ENCODE measurements around the gene GLYR1. TPM values are rescaled to one million over a fixed set of nuclear protein-coding genes. Genes with fewer than 3 reads are reported as not detected.

Gene GLYR1
- total RNA-seq, 4 donors from 2014 or later: 44.4 to 56.0 (median 52.0) TPM

GRCh38 chr16:4772351-4772750, 74.7 kb downstream of the GLYR1 start:
- TF ChIP-seq CTCF (IDR thresholded peaks at IDR 0.05): no peak
- ATAC-seq (ENCODE audit: low FRiP score) (no peak), DNase-seq (ENCODE audit: low spot score) (no peak)

DNA sequence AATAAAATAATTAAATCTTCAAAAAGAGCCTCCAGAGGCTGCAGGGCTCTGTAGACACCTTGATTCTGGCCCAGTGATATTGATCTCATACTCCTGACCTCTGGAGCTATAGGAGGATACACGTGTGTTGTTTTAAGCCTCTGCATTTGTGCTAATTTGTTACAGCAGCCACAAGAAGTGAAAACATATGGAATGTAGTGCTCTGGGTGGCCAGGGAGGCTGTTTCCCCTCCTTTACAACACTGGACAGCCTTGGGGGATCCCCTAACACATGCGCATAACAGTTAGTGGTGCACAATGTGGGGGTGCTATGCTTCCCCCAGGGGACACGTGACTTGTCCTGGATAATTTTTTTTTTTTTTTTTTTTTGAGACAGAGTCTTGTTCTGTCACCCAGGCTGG, 75.4 kb downstream of the GLYR1 start:
- no peak for TF ChIP-seq CTCF (IDR thresholded peaks at IDR 0.05)
- DNase-seq (ENCODE audit: low spot score): no peak
- no peak for ATAC-seq (ENCODE audit: low FRiP score)

- TF ChIP-seq CTCF (IDR thresholded peaks at IDR 0.05): no peak
- ATAC-seq (ENCODE audit: low FRiP score) (no peak), DNase-seq (ENCODE audit: low spot score) (no peak)
These were observed 77.8 kb downstream of the GLYR1 start for GRCh38 chr16:4769306-4769638.

GRCh38 chr16:4768549-4769305, 78.4 kb downstream of the GLYR1 start:
- TF ChIP-seq CTCF (IDR thresholded peaks at IDR 0.05): no peak
- peak; percentile 93 for ATAC-seq (ENCODE audit: low FRiP score)
- DNase-seq (ENCODE audit: low spot score): peak; percentile 94

DNA sequence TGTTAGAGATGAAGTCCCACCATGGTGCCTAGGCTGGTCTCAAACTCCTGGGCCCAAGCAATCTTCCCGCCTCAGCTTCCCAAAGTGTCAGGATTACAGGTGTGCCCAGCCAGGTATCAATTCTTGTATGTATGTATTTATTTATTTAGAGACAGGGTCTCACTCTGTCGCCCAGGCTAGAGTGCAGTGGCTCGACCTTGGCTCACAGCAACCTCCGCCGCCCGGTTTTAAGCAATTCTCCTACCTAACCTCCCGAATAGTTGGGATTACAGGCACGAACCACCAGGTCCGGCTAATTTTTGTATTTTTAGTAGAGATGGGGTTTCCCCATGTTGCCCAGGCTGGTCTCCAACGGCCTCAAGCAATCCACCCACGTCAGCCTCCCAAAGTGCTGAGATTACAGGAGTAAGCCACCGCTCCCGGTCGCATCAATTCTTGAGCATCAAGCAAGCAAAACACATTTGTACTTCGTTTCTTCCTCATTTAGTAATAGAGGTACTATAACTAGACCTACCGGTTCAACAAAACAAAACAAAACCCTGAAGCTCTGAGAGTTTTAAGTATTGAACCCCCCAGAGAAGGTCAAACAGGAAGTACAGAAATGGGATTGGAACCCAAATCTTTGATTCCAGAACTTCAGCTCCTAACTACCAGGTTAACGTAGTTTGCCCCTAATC, 79.1 kb downstream of the GLYR1 start:
- DNase-seq (ENCODE audit: low spot score) (no peak), ATAC-seq (ENCODE audit: low FRiP score) (no peak)
- no peak for TF ChIP-seq CTCF (IDR thresholded peaks at IDR 0.05)

DNA sequence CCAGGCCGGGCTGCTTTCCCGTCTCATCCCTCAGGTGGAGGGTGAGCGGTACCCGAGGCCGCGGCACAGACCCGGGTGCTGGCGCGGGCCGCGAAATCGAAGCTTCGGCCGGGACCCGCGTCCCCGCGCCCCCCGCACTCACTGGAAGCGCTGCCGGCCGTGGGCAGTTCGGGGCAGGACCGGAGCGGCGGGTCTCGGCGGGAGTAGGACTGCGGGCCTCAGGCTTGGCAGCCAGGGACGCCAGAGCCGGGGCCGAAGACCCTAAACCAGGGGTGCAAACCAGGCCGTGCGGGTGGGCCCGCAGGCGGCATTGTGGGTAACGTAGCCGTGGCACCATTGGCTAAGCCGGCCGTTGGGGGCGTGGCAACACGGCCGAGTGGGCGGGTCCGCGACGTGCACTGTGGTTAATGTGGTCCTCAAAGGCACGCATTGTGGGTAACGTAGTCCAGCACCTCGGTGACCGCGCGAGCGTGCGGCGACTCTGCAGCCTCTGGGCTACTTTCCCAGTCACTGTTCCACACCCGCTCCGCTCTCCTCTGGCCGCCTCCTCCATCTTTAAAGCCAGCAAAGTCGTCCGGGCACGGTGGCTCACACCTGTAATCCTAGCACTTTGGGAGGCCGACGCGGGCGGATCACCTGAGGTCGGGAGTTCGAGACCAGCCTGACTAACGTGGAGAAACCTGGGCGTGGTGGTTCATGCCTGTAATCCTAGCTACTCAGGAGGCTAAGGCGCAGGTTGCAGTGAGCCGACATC, 80.0 kb downstream of the GLYR1 start, which contains the start of gene ZNF500:
Gene ZNF500, minus strand, starts transcription at position 288 of the 754 bp plus-strand sequence. CDS start 1,184 bp downstream, outside the sequence.
- TF ChIP-seq CTCF (IDR thresholded peaks at IDR 0.05): no peak
- peak; percentile 99 for DNase-seq (ENCODE audit: low spot score)

More for the DNA sequence above, 80.0 kb downstream of the GLYR1 start, which contains the start of gene ZNF500:
- ATAC-seq (ENCODE audit: low FRiP score): peak; percentile 97
